ENCODE measurements around the gene E2F7. TPM values are rescaled to one million over a fixed set of nuclear protein-coding genes. Genes with fewer than 3 reads are reported as not detected.

E2F7 gene
- total and polyA plus RNA-seq, 2 of the 13 experiments (the other 11 are each of a cell fraction or from before 2014, with no cell fraction given), result 1.7 to 7.3 TPM

DNA sequence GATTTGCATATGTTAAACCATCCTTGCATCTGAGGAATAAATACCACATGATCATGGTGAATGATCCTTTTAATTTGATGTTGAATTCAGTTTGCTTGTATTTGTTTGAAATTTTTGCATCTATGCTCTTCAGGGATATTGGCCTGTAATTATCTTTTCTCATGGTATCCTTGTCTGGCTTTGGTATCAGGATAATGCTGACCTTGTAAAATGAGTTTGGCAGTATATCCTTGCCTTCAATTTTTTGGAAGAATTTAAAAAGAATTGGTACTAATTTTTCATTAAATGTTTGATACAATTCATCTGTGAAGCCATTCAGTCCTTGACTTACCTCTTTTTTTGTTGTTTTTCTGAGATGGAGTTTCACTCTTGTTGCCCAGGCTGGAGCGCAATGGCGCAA, 85.2 kb downstream of the E2F7 start:
- H3K36me3 ChIP-seq (replicated peaks in 1 of 2; ENCODE audit: control insufficient read depth in 1 of 2, insufficient read depth in 2 of 2, low read length in 2 of 2), result no peaks in the 10 kb centered on the region
- ATAC-seq, result no peak
- no peak overlapping the region for H2AFZ ChIP-seq (ENCODE audit: low read length)
- DNase-seq (ENCODE audit: low spot score), result no peak
- BruUV-seq (replicated peaks), result no TSS peak
- no peaks in the 10 kb centered on the region for H4K20me1 ChIP-seq (ENCODE audit: insufficient read depth, low read length)
- WGBS (ENCODE audit: low lambda C conversion rate), result 7% methylated on average over 2 of the region's 2 CpGs
- H3K27me3 ChIP-seq (ENCODE audit: control insufficient read depth in 1 of 2, insufficient read depth in 2 of 2, low read length in 2 of 2), result no peaks in the 10 kb centered on the region
- no peak overlapping the region for H3K9ac ChIP-seq (ENCODE audit: insufficient read depth, low read depth, low read length)
- in situ Hi-C loops (cut with HindIII; ENCODE audit: extremely low pct_ligation_motif_present, low pct_unique_long_range_greater_than_20kb), result no loop called here
- no peaks in the 10 kb centered on the region for H3K79me2 ChIP-seq (ENCODE audit: insufficient read depth, low read length)
- H3K4me3 ChIP-seq (replicated peaks in 1 of 3; ENCODE audit: insufficient read depth in 1 of 3, low read depth in 2 of 3, low read length in 3 of 3), result no peak overlapping the region
- CTCF ChIA-PET (ENCODE audit: low intra/inter-chr PET ratio, low total read pairs), result no interaction called here
- intact Hi-C loops (cut with micrococcal nuclease; ENCODE audit: unreplicated experiment), result no loop called here
- no peaks in the 10 kb centered on the region for H3K4me1 ChIP-seq (ENCODE audit: insufficient read depth, low read length)
- POLR2A ChIA-PET, result no interaction called here
- H3K4me2 ChIP-seq (ENCODE audit: low read depth, low read length), result no peak overlapping the region
- no peak overlapping the region for H3K27ac ChIP-seq (ENCODE audit: extremely low read length, insufficient read depth, low read length)
- H3K9me3 ChIP-seq (ENCODE audit: low read length), result peaks cover 11% of the 10 kb centered on the region; the same call in 1 of the 2 replicates
- TF ChIP-seq MAFF (IDR thresholded peaks at IDR 0.05; ENCODE audit: low read depth, low read length), result peak; percentile 67
- no peak for TF ChIP-seq ZNF644 (CRISPR knock-in tag; IDR thresholded peaks at IDR 0.05; ENCODE audit: low read depth)
- no peak for TF ChIP-seq RFXAP (CRISPR knock-in tag; IDR thresholded peaks at IDR 0.05; ENCODE audit: borderline replicate concordance)
- TF ChIP-seq, protein P1, sequence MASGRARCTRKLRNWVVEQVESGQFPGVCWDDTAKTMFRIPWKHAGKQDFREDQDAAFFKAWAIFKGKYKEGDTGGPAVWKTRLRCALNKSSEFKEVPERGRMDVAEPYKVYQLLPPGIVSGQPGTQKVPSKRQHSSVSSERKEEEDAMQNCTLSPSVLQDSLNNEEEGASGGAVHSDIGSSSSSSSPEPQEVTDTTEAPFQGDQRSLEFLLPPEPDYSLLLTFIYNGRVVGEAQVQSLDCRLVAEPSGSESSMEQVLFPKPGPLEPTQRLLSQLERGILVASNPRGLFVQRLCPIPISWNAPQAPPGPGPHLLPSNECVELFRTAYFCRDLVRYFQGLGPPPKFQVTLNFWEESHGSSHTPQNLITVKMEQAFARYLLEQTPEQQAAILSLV (CRISPR knock-in tag; IDR thresholded peaks at IDR 0.05; ENCODE audit: borderline replicate concordance), result no peak
- TF ChIP-seq ZNF430 (CRISPR knock-in tag; IDR thresholded peaks at IDR 0.05), result no peak
- TF ChIP-seq ZNF788 (CRISPR knock-in tag; IDR thresholded peaks at IDR 0.05; ENCODE audit: borderline replicate concordance), result no peak
- no peak for TF ChIP-seq ZEB1 (IDR thresholded peaks at IDR 0.05; ENCODE audit: insufficient replicate concordance, low read depth)
- no peak for TF ChIP-seq RAD51 (IDR thresholded peaks at IDR 0.05; ENCODE audit: borderline replicate concordance)
- no peak for TF ChIP-seq ZNF33A (CRISPR knock-in tag; IDR thresholded peaks at IDR 0.05; ENCODE audit: borderline replicate concordance)
- TF ChIP-seq HNRNPL (IDR thresholded peaks at IDR 0.05; ENCODE audit: low read depth, low read length), result no peak
- peak; percentile 65 to 79 for TF ChIP-seq MAFK (conservative IDR thresholded peaks at IDR 0.05 in 1 of 2, IDR thresholded peaks at IDR 0.05 in 1 of 2; ENCODE audit: low read length in 2 of 2)
- no peak for TF ChIP-seq ARNTL (CRISPR knock-in tag; IDR thresholded peaks at IDR 0.05)
- TF ChIP-seq ZNF782 (CRISPR knock-in tag; IDR thresholded peaks at IDR 0.05; ENCODE audit: borderline replicate concordance), result no peak
- TF ChIP-seq, protein P2, sequence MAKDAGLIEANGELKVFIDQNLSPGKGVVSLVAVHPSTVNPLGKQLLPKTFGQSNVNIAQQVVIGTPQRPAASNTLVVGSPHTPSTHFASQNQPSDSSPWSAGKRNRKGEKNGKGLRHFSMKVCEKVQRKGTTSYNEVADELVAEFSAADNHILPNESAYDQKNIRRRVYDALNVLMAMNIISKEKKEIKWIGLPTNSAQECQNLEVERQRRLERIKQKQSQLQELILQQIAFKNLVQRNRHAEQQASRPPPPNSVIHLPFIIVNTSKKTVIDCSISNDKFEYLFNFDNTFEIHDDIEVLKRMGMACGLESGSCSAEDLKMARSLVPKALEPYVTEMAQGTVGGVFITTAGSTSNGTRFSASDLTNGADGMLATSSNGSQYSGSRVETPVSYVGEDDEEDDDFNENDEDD (CRISPR knock-in tag; IDR thresholded peaks at IDR 0.05; ENCODE audit: borderline replicate concordance), result no peak
- no peak for TF ChIP-seq NKX3-1 (CRISPR knock-in tag; IDR thresholded peaks at IDR 0.05)
- no peak for TF ChIP-seq ZNF335 (CRISPR knock-in tag; IDR thresholded peaks at IDR 0.05)
- no peak for TF ChIP-seq SP140L (CRISPR knock-in tag; IDR thresholded peaks at IDR 0.05; ENCODE audit: borderline replicate concordance)
- no peak for TF ChIP-seq XRCC5 (optimal IDR thresholded peaks at IDR 0.05; ENCODE audit: low read length)
- FAIRE-seq, result no peak
